Stimulated activated memory B cell treated with anti-CD40 and anti-IgM and Interleukin-4, amounts not matched to agents 10 μg/mL and 1 μg/mL and 100 μg/mL, for 72 hours (primary cell): ENCODE measurements around the gene LYRM7.

Experiments
- ATAC-seq: fragments of 150-1000 bp; cut with Tn5 transposase; 2 replicates; pipeline ENCODE4 v1.10.0; 2021
- H3K27ac Mint-ChIP-seq: one replicate; pipeline ENCODE4 v1.8.0; 2022; ENCODE audit warnings: mild to moderate bottlenecking, mixed read lengths
- H3K27me3 Mint-ChIP-seq: one replicate; pipeline ENCODE4 v1.8.0; 2022; ENCODE audit warnings: mixed read lengths
- H3K36me3 Mint-ChIP-seq: one replicate; pipeline ENCODE4 v1.8.0; 2022; ENCODE audit warnings: mixed read lengths
- H3K4me1 Mint-ChIP-seq: one replicate; pipeline ENCODE4 v1.8.0; 2022; ENCODE audit warnings: mixed read lengths
- H3K4me3 Mint-ChIP-seq: one replicate; pipeline ENCODE4 v1.8.0; 2022; ENCODE audit warnings: mild to moderate bottlenecking, moderate library complexity, mixed read lengths
- H3K9me3 Mint-ChIP-seq: one replicate; pipeline ENCODE4 v1.8.0; 2022; ENCODE audit warnings: mixed read lengths

LYRM7 gene

GRCh38 chr5:131222731-131223130 lies 52.0 kb downstream of the LYRM7 start:
- no peaks in the 10 kb centered on the region for H3K9me3 Mint-ChIP-seq
- peaks cover 3% of the 10 kb centered on the region for H3K36me3 Mint-ChIP-seq
- H3K4me1 Mint-ChIP-seq: peaks cover 20% of the 10 kb centered on the region
- ATAC-seq: no peak
- H3K27ac Mint-ChIP-seq: no peak overlapping the region
- no peaks in the 10 kb centered on the region for H3K27me3 Mint-ChIP-seq
- no peak overlapping the region for H3K4me3 Mint-ChIP-seq

GRCh38 chr5:131223751-131224386 lies 53.1 kb downstream of the LYRM7 start:
- Mint-ChIP-seq H3K9me3 (no peaks in the 10 kb centered on the region), H3K27ac (no peak overlapping the region), H3K27me3 (no peaks in the 10 kb centered on the region), H3K36me3 (no peaks in the 10 kb centered on the region), H3K4me1 (peaks cover 10% of the 10 kb centered on the region), H3K4me3 (no peak overlapping the region)
- ATAC-seq: no peak

- Mint-ChIP-seq H3K27ac (no peak overlapping the region), H3K9me3 (no peaks in the 10 kb centered on the region), H3K4me1 (peaks cover 13% of the 10 kb centered on the region), H3K4me3 (no peak overlapping the region), H3K27me3 (no peaks in the 10 kb centered on the region), H3K36me3 (no peaks in the 10 kb centered on the region)
- peak; percentile 96 for ATAC-seq
Observed at GRCh38 chr5:131224387-131225201, 53.9 kb downstream of the LYRM7 start.

GRCh38 chr5:131225282-131225974 lies 54.7 kb downstream of the LYRM7 start:
- Mint-ChIP-seq H3K36me3 (no peaks in the 10 kb centered on the region), H3K27ac (no peak overlapping the region), H3K27me3 (no peaks in the 10 kb centered on the region), H3K9me3 (no peaks in the 10 kb centered on the region), H3K4me3 (no peak overlapping the region), H3K4me1 (peaks cover 22% of the 10 kb centered on the region)
- ATAC-seq: no peak

- ATAC-seq: no peak
- H3K4me3 Mint-ChIP-seq: no peak overlapping the region
- H3K9me3 Mint-ChIP-seq: no peaks in the 10 kb centered on the region
- no peak overlapping the region for H3K27ac Mint-ChIP-seq
- H3K4me1 Mint-ChIP-seq: peaks cover 20% of the 10 kb centered on the region
- H3K27me3 Mint-ChIP-seq: no peaks in the 10 kb centered on the region
- no peaks in the 10 kb centered on the region for H3K36me3 Mint-ChIP-seq
Observed at GRCh38 chr5:131226899-131227298, 56.2 kb downstream of the LYRM7 start.

GRCh38 chr5:131228646-131229045 lies 57.9 kb downstream of the LYRM7 start:
- Mint-ChIP-seq H3K36me3 (no peaks in the 10 kb centered on the region), H3K4me1 (peaks cover 19% of the 10 kb centered on the region), H3K27ac (no peak overlapping the region), H3K9me3 (no peaks in the 10 kb centered on the region), H3K4me3 (no peak overlapping the region), H3K27me3 (no peaks in the 10 kb centered on the region)
- ATAC-seq: no peak

GRCh38 chr5:131229623-131230022 lies 58.9 kb downstream of the LYRM7 start:
- Mint-ChIP-seq H3K9me3 (no peaks in the 10 kb centered on the region), H3K27me3 (no peaks in the 10 kb centered on the region), H3K36me3 (no peaks in the 10 kb centered on the region), H3K27ac (peak overlapping the region; percentile 62), H3K4me3 (peak overlapping the region; percentile 49), H3K4me1 (peaks cover 19% of the 10 kb centered on the region)
- ATAC-seq: no peak

- H3K4me1 Mint-ChIP-seq: peaks cover 19% of the 10 kb centered on the region
- H3K36me3 Mint-ChIP-seq: no peaks in the 10 kb centered on the region
- no peaks in the 10 kb centered on the region for H3K27me3 Mint-ChIP-seq
- no peaks in the 10 kb centered on the region for H3K9me3 Mint-ChIP-seq
- peak overlapping the region; percentile 52 for H3K4me3 Mint-ChIP-seq
- H3K27ac Mint-ChIP-seq: peak overlapping the region; percentile 62
- ATAC-seq: peak; percentile 57
Observed at GRCh38 chr5:131230406-131230805, 59.7 kb downstream of the LYRM7 start.

- no peak overlapping the region for H3K27ac Mint-ChIP-seq
- ATAC-seq: no peak
- H3K36me3 Mint-ChIP-seq: peaks cover 19% of the 10 kb centered on the region
- no peak overlapping the region for H3K4me3 Mint-ChIP-seq
- peaks cover 16% of the 10 kb centered on the region for H3K4me1 Mint-ChIP-seq
- H3K27me3 Mint-ChIP-seq: no peaks in the 10 kb centered on the region
- H3K9me3 Mint-ChIP-seq: no peaks in the 10 kb centered on the region
Observed at GRCh38 chr5:131239686-131240085, 68.9 kb downstream of the LYRM7 start.

- Mint-ChIP-seq H3K4me3 (no peak overlapping the region), H3K36me3 (peaks cover 16% of the 10 kb centered on the region), H3K4me1 (peaks cover 10% of the 10 kb centered on the region), H3K27ac (no peak overlapping the region), H3K27me3 (no peaks in the 10 kb centered on the region), H3K9me3 (no peaks in the 10 kb centered on the region)
- no peak for ATAC-seq
Observed at GRCh38 chr5:131242728-131243255, 72.0 kb downstream of the LYRM7 start.

GRCh38 chr5:131245312-131245711 lies 74.6 kb downstream of the LYRM7 start:
- peak overlapping the region; percentile 58 for H3K27ac Mint-ChIP-seq
- peaks cover 13% of the 10 kb centered on the region for H3K36me3 Mint-ChIP-seq
- no peaks in the 10 kb centered on the region for H3K9me3 Mint-ChIP-seq
- ATAC-seq: no peak
- no peak overlapping the region for H3K4me3 Mint-ChIP-seq
- peaks cover 26% of the 10 kb centered on the region for H3K4me1 Mint-ChIP-seq
- no peaks in the 10 kb centered on the region for H3K27me3 Mint-ChIP-seq

- H3K4me1 Mint-ChIP-seq: peaks cover 33% of the 10 kb centered on the region
- H3K27ac Mint-ChIP-seq: peak overlapping the region; percentile 44
- no peak for ATAC-seq
- no peaks in the 10 kb centered on the region for H3K9me3 Mint-ChIP-seq
- no peaks in the 10 kb centered on the region for H3K27me3 Mint-ChIP-seq
- peaks cover 13% of the 10 kb centered on the region for H3K36me3 Mint-ChIP-seq
- H3K4me3 Mint-ChIP-seq: no peak overlapping the region
Observed at GRCh38 chr5:131245948-131246347, 75.2 kb downstream of the LYRM7 start.

GRCh38 chr5:131246504-131246903 lies 75.8 kb downstream of the LYRM7 start:
- Mint-ChIP-seq H3K9me3 (no peaks in the 10 kb centered on the region), H3K27ac (no peak overlapping the region), H3K4me3 (no peak overlapping the region), H3K27me3 (no peaks in the 10 kb centered on the region), H3K4me1 (peaks cover 38% of the 10 kb centered on the region), H3K36me3 (peaks cover 10% of the 10 kb centered on the region)
- no peak for ATAC-seq

GRCh38 chr5:131250751-131251475 lies 80.2 kb downstream of the LYRM7 start:
- Mint-ChIP-seq H3K27me3 (no peaks in the 10 kb centered on the region), H3K4me3 (peak overlapping the region; percentile 74), H3K4me1 (peaks cover 59% of the 10 kb centered on the region), H3K36me3 (no peaks in the 10 kb centered on the region), H3K27ac (peak overlapping the region; percentile 89), H3K9me3 (no peaks in the 10 kb centered on the region)
- no peak for ATAC-seq

GRCh38 chr5:131252824-131253171 lies 82.1 kb downstream of the LYRM7 start:
- Mint-ChIP-seq H3K9me3 (no peaks in the 10 kb centered on the region), H3K36me3 (no peaks in the 10 kb centered on the region), H3K4me1 (peaks cover 77% of the 10 kb centered on the region), H3K4me3 (peak overlapping the region; percentile 83), H3K27me3 (no peaks in the 10 kb centered on the region), H3K27ac (peak overlapping the region; percentile 89)
- ATAC-seq: peak; percentile 93
